ENCODE results near the gene TESK2. TPM values are rescaled to one million over a fixed set of nuclear protein-coding genes. Genes with fewer than 3 reads are reported as not detected.

TESK2 gene
- total RNA-seq, 4 donors from 2014 or later = 16.0 to 28.9 (median 22.8) TPM

DNA sequence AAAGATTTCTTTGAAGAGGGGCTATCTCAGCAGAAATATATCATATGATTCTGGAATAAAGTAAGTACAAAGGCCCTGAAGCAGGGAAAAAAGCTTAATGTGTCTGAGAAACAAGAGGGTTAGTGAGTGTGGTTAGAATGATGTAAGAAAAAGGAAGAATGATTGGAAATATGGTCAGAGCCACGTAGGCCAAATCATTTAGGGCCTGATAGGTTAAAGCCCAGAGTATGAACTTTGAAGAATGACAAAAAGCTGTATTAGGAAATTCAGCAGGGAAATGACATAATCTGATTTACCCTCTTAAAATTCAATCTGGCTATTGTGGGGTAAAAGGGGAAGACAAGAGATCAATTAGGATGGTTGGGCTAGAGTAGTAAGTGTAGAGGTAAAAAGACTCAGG lies 81.7 kb downstream of the TESK2 start:
- Histone ChIP-seq H3K4me3 (no peak overlapping the region), H3K4me1 (peaks cover 19% of the 10 kb centered on the region), H3K36me3 (no peaks in the 10 kb centered on the region), H3K9me3 (no peaks in the 10 kb centered on the region), H3K27me3 (no peaks in the 10 kb centered on the region), H3K27ac (no peak overlapping the region)
- TF ChIP-seq, protein P1, sequence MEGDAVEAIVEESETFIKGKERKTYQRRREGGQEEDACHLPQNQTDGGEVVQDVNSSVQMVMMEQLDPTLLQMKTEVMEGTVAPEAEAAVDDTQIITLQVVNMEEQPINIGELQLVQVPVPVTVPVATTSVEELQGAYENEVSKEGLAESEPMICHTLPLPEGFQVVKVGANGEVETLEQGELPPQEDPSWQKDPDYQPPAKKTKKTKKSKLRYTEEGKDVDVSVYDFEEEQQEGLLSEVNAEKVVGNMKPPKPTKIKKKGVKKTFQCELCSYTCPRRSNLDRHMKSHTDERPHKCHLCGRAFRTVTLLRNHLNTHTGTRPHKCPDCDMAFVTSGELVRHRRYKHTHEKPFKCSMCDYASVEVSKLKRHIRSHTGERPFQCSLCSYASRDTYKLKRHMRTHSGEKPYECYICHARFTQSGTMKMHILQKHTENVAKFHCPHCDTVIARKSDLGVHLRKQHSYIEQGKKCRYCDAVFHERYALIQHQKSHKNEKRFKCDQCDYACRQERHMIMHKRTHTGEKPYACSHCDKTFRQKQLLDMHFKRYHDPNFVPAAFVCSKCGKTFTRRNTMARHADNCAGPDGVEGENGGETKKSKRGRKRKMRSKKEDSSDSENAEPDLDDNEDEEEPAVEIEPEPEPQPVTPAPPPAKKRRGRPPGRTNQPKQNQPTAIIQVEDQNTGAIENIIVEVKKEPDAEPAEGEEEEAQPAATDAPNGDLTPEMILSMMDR (IDR thresholded peaks at IDR 0.05) = no peak
- no peak for TF ChIP-seq POLR2A (IDR thresholded peaks at IDR 0.05)
- no peak for TF ChIP-seq EP300 (IDR thresholded peaks at IDR 0.05)
- TF ChIP-seq POLR2AphosphoS5 (IDR thresholded peaks at IDR 0.05) = no peak
- 46% methylated on average over 1 of the region's 1 CpG for WGBS
- DNase-seq (ENCODE audit: low spot score in 2 of 2) = no peak

DNA sequence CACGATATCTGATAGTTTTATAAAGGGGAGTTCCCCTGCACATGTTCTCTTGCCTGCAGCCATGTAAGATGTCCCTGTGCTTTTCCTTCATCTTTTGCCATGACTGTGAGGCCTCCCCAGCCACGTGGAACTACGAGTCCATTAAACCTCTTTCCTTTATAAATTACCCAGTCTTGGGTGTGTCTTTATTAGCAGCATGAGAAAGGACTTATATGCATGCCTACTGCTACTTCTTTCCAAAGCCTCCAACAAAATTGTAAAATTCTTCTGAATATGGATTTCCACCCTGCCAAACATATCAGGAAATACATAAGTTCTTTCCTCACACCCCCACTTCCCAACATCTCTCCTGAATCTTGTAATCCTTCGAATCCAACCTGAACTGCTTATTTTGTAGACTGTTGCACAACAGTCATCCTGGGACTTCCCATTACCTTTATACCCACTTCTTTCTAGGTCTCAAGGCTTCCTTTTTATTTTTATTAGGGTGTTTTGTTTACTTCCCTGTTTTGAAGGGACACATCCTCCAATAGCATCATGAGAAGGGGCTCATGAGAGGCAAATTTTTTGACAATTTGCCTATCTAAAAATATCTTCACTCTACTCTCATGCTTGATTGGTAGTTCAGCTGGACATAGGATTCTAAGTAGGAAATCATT lies 83.2 kb downstream of the TESK2 start:
- Histone ChIP-seq H3K27ac (no peak overlapping the region), H3K36me3 (no peaks in the 10 kb centered on the region), H3K9me3 (no peaks in the 10 kb centered on the region), H3K27me3 (no peaks in the 10 kb centered on the region), H3K4me3 (no peak overlapping the region), H3K4me1 (peaks cover 15% of the 10 kb centered on the region)
- 43% methylated on average over 4 of the region's 4 CpGs for WGBS
- DNase-seq (ENCODE audit: low spot score in 2 of 2) = no peak
- TF ChIP-seq, protein P1 (IDR thresholded peaks at IDR 0.05) = no peak
- TF ChIP-seq EP300 (IDR thresholded peaks at IDR 0.05) (no peak), POLR2AphosphoS5 (IDR thresholded peaks at IDR 0.05) (no peak), POLR2A (IDR thresholded peaks at IDR 0.05) (no peak)

DNA sequence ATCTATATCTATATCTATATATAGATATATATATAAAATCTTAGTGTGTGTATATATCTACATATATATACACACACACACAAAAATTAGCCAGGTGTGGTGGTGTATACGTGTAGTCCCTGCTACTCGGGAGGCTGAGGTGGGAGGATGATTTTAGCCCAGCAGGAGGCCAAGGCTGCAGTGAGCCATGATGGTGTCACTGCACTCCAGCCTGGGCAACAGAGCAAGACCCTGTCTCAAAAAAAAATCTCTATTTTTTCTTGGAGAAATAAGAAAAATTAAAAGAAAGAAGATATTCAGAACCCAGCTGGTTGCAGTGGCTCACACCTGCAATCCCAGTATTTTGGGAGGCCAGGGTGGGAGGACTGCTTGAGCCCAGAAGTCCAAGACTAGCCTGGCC lies 85.3 kb downstream of the TESK2 start:
- no peak for DNase-seq (ENCODE audit: low spot score in 2 of 2)
- H3K4me1 ChIP-seq = peaks cover 16% of the 10 kb centered on the region
- WGBS = 98% methylated on average over 2 of the region's 2 CpGs
- TF ChIP-seq POLR2AphosphoS5 (IDR thresholded peaks at IDR 0.05) = no peak
- no peak for TF ChIP-seq EP300 (IDR thresholded peaks at IDR 0.05)
- TF ChIP-seq POLR2A (IDR thresholded peaks at IDR 0.05) = no peak
- TF ChIP-seq, protein P1 (IDR thresholded peaks at IDR 0.05) = no peak
- H3K9me3 ChIP-seq = no peaks in the 10 kb centered on the region
- H3K4me3 ChIP-seq = no peak overlapping the region
- H3K27me3 ChIP-seq = no peaks in the 10 kb centered on the region
- no peaks in the 10 kb centered on the region for H3K36me3 ChIP-seq
- no peak overlapping the region for H3K27ac ChIP-seq

DNA sequence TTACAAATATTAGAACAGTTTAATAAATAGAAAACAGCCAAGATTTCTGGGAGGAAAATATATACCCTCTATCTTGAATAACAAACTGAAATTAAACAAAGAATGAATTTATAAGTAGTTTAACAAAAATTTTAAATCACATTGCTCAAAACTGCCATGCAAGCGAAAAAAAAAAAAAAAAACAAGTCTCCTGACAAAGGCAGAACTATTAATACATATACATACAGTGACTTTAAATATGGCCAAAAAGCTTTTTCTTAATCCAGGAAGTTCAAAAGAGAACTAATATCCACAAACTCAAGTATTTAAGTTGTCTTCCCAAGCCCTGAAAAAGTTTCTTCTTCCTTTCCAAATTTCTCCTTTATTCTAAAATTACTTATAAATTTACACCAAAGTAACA lies 87.2 kb downstream of the TESK2 start:
- Histone ChIP-seq H3K9me3 (no peaks in the 10 kb centered on the region), H3K27ac (peak overlapping the region; percentile 67), H3K27me3 (no peaks in the 10 kb centered on the region), H3K4me3 (no peak overlapping the region), H3K36me3 (no peaks in the 10 kb centered on the region), H3K4me1 (peaks cover 16% of the 10 kb centered on the region)
- no peak for DNase-seq (ENCODE audit: low spot score in 2 of 2)
- TF ChIP-seq, protein P1 (IDR thresholded peaks at IDR 0.05) = no peak
- TF ChIP-seq POLR2AphosphoS5 (IDR thresholded peaks at IDR 0.05) (no peak), POLR2A (IDR thresholded peaks at IDR 0.05) (no peak), EP300 (IDR thresholded peaks at IDR 0.05) (no peak)
- WGBS = 53% methylated on average over 1 of the region's 1 CpG

DNA sequence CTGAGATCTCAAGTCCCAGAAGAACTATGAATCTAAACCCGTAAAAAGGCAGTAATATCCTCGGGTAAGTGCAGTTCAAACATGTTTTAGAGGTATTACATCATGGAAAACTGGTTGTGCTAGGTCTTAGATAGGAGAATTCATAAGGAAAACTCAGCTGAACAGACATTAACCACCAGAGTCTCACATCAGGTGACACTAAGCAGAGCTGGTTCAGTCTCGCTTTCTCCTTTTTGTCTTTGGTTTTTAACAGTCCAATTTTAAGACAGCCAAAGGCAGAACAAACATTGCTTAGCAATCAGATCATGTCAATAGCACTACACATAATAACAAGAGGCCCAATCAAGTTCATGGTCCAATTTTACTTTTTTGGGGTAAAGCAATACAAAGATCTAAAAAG lies 87.7 kb downstream of the TESK2 start:
- TF ChIP-seq POLR2A (IDR thresholded peaks at IDR 0.05) (no peak), POLR2AphosphoS5 (IDR thresholded peaks at IDR 0.05) (no peak), EP300 (IDR thresholded peaks at IDR 0.05) (no peak)
- TF ChIP-seq, protein P1 (IDR thresholded peaks at IDR 0.05) = no peak

More for the DNA sequence above, 87.7 kb downstream of the TESK2 start:
- Histone ChIP-seq H3K36me3 (no peaks in the 10 kb centered on the region), H3K27me3 (no peaks in the 10 kb centered on the region), H3K9me3 (no peaks in the 10 kb centered on the region), H3K4me3 (no peak overlapping the region), H3K27ac (peak overlapping the region; percentile 67), H3K4me1 (peaks cover 16% of the 10 kb centered on the region)
- no peak for DNase-seq (ENCODE audit: low spot score in 2 of 2)
- 47% methylated on average over 3 of the region's 3 CpGs for WGBS

Data from suprapubic skin (tissue), 4 donors.